B cell (primary cell): ENCODE results near the gene CSNK1A1.

Experiments
- EZH2 ChIP-seq: IDR thresholded peaks from 2 replicates; pipeline ENCODE4 v1.6.1; 2012; ENCODE audit warnings: borderline replicate concordance, low read depth, mild to moderate bottlenecking, moderate library complexity, low read length; ENCODE audit not compliant: insufficient read depth, poor library complexity, severe bottlenecking
- TF ChIP-seq, protein P1 (sequence below): fragments of 200-600 bp; IDR thresholded peaks from one replicate; pipeline ENCODE4 v1.8.0; 2022; ENCODE audit warnings: antibody characterized with exemption, mild to moderate bottlenecking

DNA sequence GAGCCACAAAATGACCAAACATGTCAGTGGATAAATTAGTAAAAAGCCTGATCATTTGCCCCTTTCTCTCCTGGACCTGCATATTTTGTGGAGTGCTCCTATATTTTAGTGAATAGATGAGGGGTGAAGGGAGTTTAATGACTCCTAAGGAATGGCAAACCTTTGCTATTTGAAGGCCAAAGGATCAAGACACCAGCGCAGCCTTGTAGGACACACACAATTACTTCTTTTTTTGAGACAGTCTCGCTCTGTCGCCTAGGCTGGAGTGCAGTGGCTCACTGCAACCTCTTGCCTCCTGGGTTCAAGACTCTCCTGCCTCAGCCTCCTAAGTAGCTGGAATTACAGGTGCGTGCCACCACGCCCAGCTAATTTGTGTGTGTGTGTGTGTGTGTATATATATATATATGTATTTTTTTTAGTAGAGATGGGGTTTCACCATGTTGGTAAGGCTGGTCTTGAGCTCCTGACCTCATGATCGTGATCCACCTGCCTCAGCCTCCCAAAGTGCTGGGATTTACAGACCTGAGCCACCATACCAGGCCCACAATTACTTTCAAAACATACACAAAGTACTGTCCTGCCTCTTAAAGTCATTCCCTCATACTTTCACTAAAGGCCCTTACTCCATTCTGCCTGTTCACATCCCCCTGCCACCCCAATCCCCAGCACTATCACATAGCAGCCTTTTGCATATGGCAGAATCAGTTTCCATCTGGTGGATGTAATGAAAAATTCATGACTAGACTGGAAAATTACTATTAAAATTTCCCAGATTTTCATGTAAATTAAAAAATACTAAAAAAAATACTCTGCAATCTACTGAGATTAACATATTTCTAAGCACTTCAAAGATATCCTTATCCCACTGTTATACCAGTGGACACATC, 60.4 kb downstream of the CSNK1A1 start:
- TF ChIP-seq, protein P1, sequence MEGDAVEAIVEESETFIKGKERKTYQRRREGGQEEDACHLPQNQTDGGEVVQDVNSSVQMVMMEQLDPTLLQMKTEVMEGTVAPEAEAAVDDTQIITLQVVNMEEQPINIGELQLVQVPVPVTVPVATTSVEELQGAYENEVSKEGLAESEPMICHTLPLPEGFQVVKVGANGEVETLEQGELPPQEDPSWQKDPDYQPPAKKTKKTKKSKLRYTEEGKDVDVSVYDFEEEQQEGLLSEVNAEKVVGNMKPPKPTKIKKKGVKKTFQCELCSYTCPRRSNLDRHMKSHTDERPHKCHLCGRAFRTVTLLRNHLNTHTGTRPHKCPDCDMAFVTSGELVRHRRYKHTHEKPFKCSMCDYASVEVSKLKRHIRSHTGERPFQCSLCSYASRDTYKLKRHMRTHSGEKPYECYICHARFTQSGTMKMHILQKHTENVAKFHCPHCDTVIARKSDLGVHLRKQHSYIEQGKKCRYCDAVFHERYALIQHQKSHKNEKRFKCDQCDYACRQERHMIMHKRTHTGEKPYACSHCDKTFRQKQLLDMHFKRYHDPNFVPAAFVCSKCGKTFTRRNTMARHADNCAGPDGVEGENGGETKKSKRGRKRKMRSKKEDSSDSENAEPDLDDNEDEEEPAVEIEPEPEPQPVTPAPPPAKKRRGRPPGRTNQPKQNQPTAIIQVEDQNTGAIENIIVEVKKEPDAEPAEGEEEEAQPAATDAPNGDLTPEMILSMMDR, result no peak
- no peak for TF ChIP-seq EZH2
